Esophagus squamous epithelium (tissue), 5 donors: ENCODE measurements around the gene RASGRF2. TPM values are rescaled to one million over a fixed set of nuclear protein-coding genes. Genes with fewer than 3 reads are reported as not detected.
"Not testable (repeated sequence)": the region's sequence is repeated elsewhere in the genome, so short reads cannot be mapped to it uniquely, and the experiment has no call there.

ENCODE experiments used
- DNase-seq: peaks from one replicate; lab custom pipeline; 2025; lab: John Stamatoyannopoulos, UW
- H3K27ac ChIP-seq, 4 donors: fragments of 200-600 bp; sonication (generic); one replicate each; pipeline ENCODE4 v1.5.1; 2016 to 2019; ENCODE audit warnings: mild to moderate bottlenecking in 1 of 4
- H3K27me3 ChIP-seq, 4 donors: fragments of 200-600 bp; sonication (generic); 1 replicate in 3 of 4; 2 replicates in 1 of 4; pipeline versions ENCODE4 v1.5.1 to v1.6.0; 2017 to 2021; ENCODE audit warnings: antibody characterized with exemption in 1 of 4
- H3K36me3 ChIP-seq, 3 donors: fragments of 200-600 bp; sonication (generic); one replicate each; pipeline ENCODE4 v1.5.1; 2016 to 2019
- H3K4me1 ChIP-seq, 3 donors: fragments of 200-600 bp; sonication (generic); one replicate each; pipeline ENCODE4 v1.5.1; 2017 to 2019
- H3K4me3 ChIP-seq, 4 donors: fragments of 200-600 bp; sonication (generic); 1 replicate in 3 of 4; 2 replicates in 1 of 4; pipeline ENCODE4 v1.5.1; 2016 to 2019; ENCODE audit warnings: mild to moderate bottlenecking in 2 of 4, moderate library complexity in 1 of 4
- H3K9me3 ChIP-seq, 3 donors: fragments of 200-600 bp; sonication (generic); one replicate each; pipeline ENCODE4 v1.5.1; 2016 to 2019
- CTCF ChIP-seq, 6 experiments: fragments of 450-650 bp in 4 of 6; fragments of 200-600 bp in 2 of 6; sonication (generic) in 2 of 6; IDR thresholded peaks; one replicate each; pipeline ENCODE4 v1.5.1; 2016 to 2019; ENCODE audit warnings: antibody characterized with exemption in 6 of 6, mild to moderate bottlenecking in 4 of 6, moderate library complexity in 4 of 6
- POLR2A ChIP-seq, 4 donors: fragments of 450-650 bp; IDR thresholded peaks; one replicate each; pipeline ENCODE4 v1.6.1; 2017; ENCODE audit warnings: antibody characterized with exemption in 4 of 4, mild to moderate bottlenecking in 4 of 4, moderate library complexity in 3 of 4
- WGBS, 2 donors: methylation state at CpG; one replicate each; pipeline ENCODE4 v1.1.5; 2018; 5-methylcytosine and 5-hydroxymethylcytosine counted together
- intact Hi-C: fragments of 100-400 bp; cut with DNase I; formaldehyde crosslinking; loops from one replicate; pipeline ENCODE4 v1.15.0; 2022
- total RNA-seq, 4 donors: library from RNA; depleted of rRNA; stranded (reverse); fragments of >200 nt; gene quantifications; one replicate each; pipeline ENCODE4 v1.1.0, GENCODE V29; 2016
- donor health status: DM: yes; HTN: yes; CAD: no.

Gene RASGRF2
- total RNA-seq, 4 donors from 2014 or later: 0.49 to 3.2 (median 0.62) TPM

- DNase-seq: no peak
- H3K27ac ChIP-seq: no peak overlapping the region
- H3K4me1 ChIP-seq: no peaks in the 10 kb centered on the region
- 74% methylated on average over 3 of the region's 3 CpGs for WGBS, 2 donors
- TF ChIP-seq POLR2A (IDR thresholded peaks at IDR 0.05) (no peak), CTCF (IDR thresholded peaks at IDR 0.05) (no peak)
- H3K9me3 ChIP-seq: no peaks in the 10 kb centered on the region
- peaks cover 0 to 8% (median 0%) of the 10 kb centered on the region in 3 donors for H3K36me3 ChIP-seq
- no peak overlapping the region for H3K4me3 ChIP-seq
- H3K27me3 ChIP-seq: no peaks in the 10 kb centered on the region
- intact Hi-C loops: no loop called here
Observed at GRCh38 chr5:81117566-81117965, 157.4 kb downstream of the RASGRF2 start.

- H3K27me3 ChIP-seq: no peaks in the 10 kb centered on the region
- TF ChIP-seq POLR2A (IDR thresholded peaks at IDR 0.05) (no peak), CTCF (IDR thresholded peaks at IDR 0.05) (no peak)
- H3K4me3 ChIP-seq: no peak overlapping the region
- no peaks in the 10 kb centered on the region for H3K9me3 ChIP-seq
- 65 to 76% methylated on average over 5 of the region's 5 CpGs for WGBS, 2 donors
- H3K27ac ChIP-seq: no peak overlapping the region
- no peaks in the 10 kb centered on the region for H3K4me1 ChIP-seq
- no peak for DNase-seq
- peaks cover 0 to 8% (median 0%) of the 10 kb centered on the region in 3 donors for H3K36me3 ChIP-seq
- intact Hi-C loops: no loop called here
Observed at GRCh38 chr5:81121273-81121672, 161.1 kb downstream of the RASGRF2 start.

GRCh38 chr5:81121836-81122630 lies 161.9 kb downstream of the RASGRF2 start:
- TF ChIP-seq CTCF (IDR thresholded peaks at IDR 0.05) (no peak), POLR2A (IDR thresholded peaks at IDR 0.05) (no peak)
- no peak overlapping the region for H3K4me3 ChIP-seq
- H3K27ac ChIP-seq: no peak overlapping the region
- no peak for DNase-seq
- 56 to 60% methylated on average over 7 of the region's 7 CpGs for WGBS, 2 donors
- no peaks in the 10 kb centered on the region for H3K4me1 ChIP-seq
- H3K36me3 ChIP-seq: peaks cover 0 to 8% (median 0%) of the 10 kb centered on the region in 3 donors
- no peaks in the 10 kb centered on the region for H3K27me3 ChIP-seq
- intact Hi-C loops: no loop called here
- no peaks in the 10 kb centered on the region for H3K9me3 ChIP-seq

GRCh38 chr5:81124689-81125088 lies 164.5 kb downstream of the RASGRF2 start:
- H3K27me3 ChIP-seq, H3K9me3 ChIP-seq, H3K4me1 ChIP-seq, DNase-seq, H3K27ac ChIP-seq, H3K4me3 ChIP-seq, H3K36me3 ChIP-seq, intact Hi-C loops: not testable (repeated sequence)
- 70 to 80% methylated on average over 4 to 6 of the region's 6 CpGs for WGBS, 2 donors

GRCh38 chr5:81125959-81126358 lies 165.8 kb downstream of the RASGRF2 start:
- no peak overlapping the region for H3K4me3 ChIP-seq
- WGBS, 2 donors: 41 to 50% methylated on average over 7 of the region's 7 CpGs
- no peak for DNase-seq
- no peak overlapping the region for H3K27ac ChIP-seq
- H3K27me3 ChIP-seq: no peaks in the 10 kb centered on the region
- no peaks in the 10 kb centered on the region for H3K4me1 ChIP-seq
- H3K36me3 ChIP-seq: no peaks in the 10 kb centered on the region
- no peaks in the 10 kb centered on the region for H3K9me3 ChIP-seq
- TF ChIP-seq CTCF (IDR thresholded peaks at IDR 0.05) (no peak), POLR2A (IDR thresholded peaks at IDR 0.05) (no peak)
- intact Hi-C loops: no loop called here
